ENCODE measurements around the gene ACYP2.

DNA sequence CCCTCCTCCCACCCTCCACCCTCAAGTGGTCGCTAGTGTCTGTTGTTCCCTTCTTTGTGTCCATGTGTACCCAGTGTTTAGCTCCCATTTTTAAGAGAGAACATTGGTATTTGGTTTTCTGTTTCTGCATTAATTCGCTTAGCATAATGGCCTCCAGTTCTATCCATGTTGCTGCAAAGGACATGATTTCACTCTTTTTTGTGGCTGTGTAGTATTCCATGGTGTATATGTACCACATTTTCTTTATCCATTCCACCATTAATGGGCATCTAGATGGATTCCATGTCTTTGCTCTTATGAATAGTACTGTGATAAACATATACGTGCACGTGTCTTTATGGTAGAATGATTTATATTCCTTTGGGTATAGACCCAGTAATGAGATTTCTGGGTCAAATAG, 97.7 kb downstream of the ACYP2 start:
- TF ChIP-seq POLR2A (IDR thresholded peaks at IDR 0.05; ENCODE audit: extremely low read depth, insufficient read length) (no peak), CTCF (IDR thresholded peaks at IDR 0.05; ENCODE audit: low read depth, low read length) (no peak)

Data from NB4 (cell line).